Measurements from ENCODE around the gene LILRB1.
"Not testable (repeated sequence)": the region's sequence is repeated elsewhere in the genome, so short reads cannot be mapped to it uniquely, and the experiment has no call there.

LILRB1 gene

GRCh38 chr19:54630262-54630661 is at the start of gene LILRB1:
Gene LILRB1, plus strand, starts transcription at chr19:54630484. Its CDS starts 590 bp downstream, at chr19:54631074.
- H3K27ac ChIP-seq = peak within 1 kb of the TSS; percentile 14; the same call in 1 of the 2 replicates

DNA sequence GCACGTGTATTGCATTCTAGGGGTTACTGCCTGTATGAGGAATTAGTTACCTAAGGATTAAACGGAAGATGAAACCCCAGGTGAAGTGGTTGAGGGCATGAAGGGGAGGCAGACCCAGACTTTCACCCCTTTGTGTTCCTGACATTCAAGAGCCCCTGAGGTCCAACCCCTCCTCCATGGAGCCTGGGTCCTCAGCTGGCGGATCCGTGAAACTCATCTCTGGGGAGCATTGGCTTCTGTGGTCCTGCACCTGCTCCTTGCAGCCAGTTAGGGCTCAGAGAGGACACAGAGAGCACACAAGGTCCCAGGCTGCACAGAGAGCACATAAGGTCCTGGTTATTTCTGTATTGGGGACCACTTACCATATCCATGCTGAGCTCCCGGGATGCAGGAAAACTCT is 43.9 kb upstream of the LILRB1 start:
- TF ChIP-seq ZFX (IDR thresholded peaks at IDR 0.05) (no peak), CTCF (conservative IDR thresholded peaks at IDR 0.05) (no peak)
- no peak overlapping the region for H3K27ac ChIP-seq

- no peak overlapping the region for H3K27ac ChIP-seq
- TF ChIP-seq ZFX (IDR thresholded peaks at IDR 0.05) (no peak), CTCF (conservative IDR thresholded peaks at IDR 0.05) (no peak)
Observed at GRCh38 chr19:54587026-54587425, 43.3 kb upstream of the LILRB1 start.

GRCh38 chr19:54593445-54593844 is 36.8 kb upstream of the LILRB1 start, which contains the start of gene LILRA1:
Gene LILRA1, plus strand, starts transcription at chr19:54593632. Its CDS starts 613 bp downstream, at chr19:54594245.
- H3K27ac ChIP-seq = not testable (repeated sequence)

DNA sequence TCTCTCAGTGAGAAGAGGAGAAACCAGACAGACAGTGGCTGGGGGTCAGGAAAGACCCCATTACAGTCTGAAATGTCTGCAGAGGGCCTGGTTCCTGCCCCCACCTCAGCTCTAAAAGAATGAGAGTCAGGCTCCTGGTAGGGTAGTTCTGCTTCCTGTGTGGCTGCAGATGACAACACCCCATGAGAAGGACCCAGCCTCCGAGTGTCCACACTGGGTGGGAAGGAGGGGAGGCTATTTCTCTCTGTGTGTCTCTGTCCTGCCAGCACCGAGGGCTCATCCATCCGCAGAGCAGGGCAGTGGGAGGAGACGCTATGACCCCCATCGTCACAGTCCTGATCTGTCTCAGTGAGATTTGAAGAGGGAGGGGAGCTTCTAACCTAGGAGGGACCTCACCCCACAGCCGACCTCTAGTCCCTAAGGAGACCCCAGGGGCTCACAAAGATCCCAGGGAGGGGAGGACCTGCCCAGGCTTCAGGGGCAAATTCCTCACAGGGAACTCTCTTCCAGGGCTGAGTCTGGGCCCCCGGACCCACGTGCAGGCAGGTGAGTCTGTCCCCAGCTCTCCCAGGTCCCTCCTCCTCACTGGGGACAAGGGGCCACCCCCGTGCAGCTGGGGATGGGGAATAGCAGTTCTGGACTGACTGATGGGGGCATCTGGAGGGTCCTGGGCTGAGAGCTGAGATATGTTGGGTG is 36.2 kb upstream of the LILRB1 start:
- not testable (repeated sequence) for H3K27ac ChIP-seq

DNA sequence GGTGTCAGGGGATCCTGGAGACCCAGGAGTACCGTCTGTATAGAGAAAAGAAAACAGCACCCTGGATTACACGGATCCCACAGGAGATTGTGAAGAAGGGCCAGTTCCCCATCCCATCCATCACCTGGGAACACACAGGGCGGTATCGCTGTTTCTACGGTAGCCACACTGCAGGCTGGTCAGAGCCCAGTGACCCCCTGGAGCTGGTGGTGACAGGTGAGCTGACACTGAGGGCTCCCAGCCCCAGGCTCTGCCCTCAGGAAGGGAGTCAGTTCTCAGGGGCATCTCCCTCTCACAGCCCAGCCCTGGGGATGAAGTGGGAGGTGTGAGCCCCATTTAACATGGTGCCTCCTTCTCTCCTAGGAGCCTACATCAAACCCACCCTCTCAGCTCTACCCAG is 35.5 kb upstream of the LILRB1 start:
- TF ChIP-seq ZFX (IDR thresholded peaks at IDR 0.05) (no peak), CTCF (conservative IDR thresholded peaks at IDR 0.05) (no peak)
- no peak overlapping the region for H3K27ac ChIP-seq

- H3K27ac ChIP-seq = not testable (repeated sequence)
Observed at GRCh38 chr19:54595680-54596436, 34.4 kb upstream of the LILRB1 start.

DNA sequence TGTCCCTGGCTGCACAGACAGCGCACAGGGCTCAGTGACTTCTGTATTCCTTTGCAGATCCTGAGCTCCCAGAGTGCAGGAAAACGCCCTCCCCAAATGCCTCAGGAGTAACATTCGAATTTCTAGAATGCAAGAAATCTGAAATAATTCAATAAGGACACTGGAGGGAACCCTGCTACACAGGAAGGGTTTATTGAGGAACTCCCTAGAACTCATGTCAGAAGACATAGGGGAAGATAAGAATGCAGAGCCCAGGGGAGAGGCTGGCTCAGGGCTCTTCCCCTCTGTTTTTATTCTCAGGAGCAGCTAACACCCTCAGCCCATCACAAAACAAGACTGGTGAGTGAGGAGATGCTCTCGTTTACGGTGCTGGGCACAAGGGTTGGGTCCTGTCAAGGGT is 30.1 kb upstream of the LILRB1 start:
- H3K27ac ChIP-seq = no peak overlapping the region
- TF ChIP-seq ZFX (IDR thresholded peaks at IDR 0.05) (no peak), CTCF (conservative IDR thresholded peaks at IDR 0.05) (no peak)

- no peak for TF ChIP-seq ZFX (IDR thresholded peaks at IDR 0.05)
- no peak for TF ChIP-seq CTCF (conservative IDR thresholded peaks at IDR 0.05)
- H3K27ac ChIP-seq = no peak overlapping the region
Observed at GRCh38 chr19:54606230-54606629, 24.1 kb upstream of the LILRB1 start.

Data from C4-2B (cell line).